Stimulated activated CD4-positive, alpha-beta T cell treated with anti-CD3 and anti-CD28 coated beads, Interleukin-1b, Interleukin-23, amount 100 ng/mL, for 24 hours (primary cell): ENCODE results near the gene EML2.
"Not testable (repeated sequence)": the region's sequence is repeated elsewhere in the genome, so short reads cannot be mapped to it uniquely, and the experiment has no call there.

Source experiments
- DNase-seq, 4 experiments: peaks; one replicate each; pipeline ENCODE4 v3.0.0-alpha.2; 2020; ENCODE audit warnings: low read depth in 4 of 4, low spot score in 1 of 4

Gene EML2

DNA sequence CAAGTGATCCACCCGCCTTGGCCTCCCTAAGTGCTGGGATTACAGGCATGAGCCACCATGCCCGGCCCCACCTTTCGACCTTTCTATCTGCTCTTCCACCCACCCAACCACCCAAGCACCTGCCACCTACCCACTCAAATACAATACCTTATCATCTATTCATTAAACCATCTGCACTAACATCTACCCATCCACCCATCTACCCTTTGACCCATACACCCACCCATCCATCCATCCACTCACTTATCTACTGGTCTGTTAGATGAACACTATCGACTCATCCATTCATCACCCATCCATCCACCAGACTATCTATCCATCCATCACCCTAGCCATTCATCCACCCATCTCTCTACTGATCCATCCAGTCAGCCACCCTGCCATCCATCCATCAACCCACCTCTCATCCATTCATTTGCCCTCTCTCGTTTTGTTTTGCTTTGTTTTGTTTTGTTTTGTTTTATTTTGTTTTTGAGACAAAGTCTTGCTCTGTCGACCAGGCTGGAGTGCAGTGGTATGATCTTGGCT lies 17.2 kb downstream of the EML2 start:
- no peak for DNase-seq

DNA sequence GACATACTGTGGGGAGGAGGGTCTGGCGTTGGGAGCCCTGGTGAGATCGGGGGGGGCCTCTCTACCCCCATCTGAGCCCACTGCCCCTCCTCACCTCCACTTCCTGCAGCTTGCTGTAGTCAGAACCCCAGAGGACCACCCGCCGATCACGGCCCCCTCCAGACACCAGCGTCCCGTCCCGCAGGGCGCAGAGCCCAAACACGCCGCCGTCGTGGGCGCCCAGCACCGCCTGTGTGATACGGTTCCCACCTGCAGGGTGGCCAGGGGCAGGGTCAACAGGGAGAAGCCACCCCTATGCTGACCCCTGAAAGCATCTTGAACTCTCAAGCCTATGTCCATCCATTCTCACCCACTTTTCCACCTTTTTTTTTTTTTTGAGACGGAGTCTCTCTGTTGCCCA lies 17.8 kb downstream of the EML2 start:
- DNase-seq: no peak

GRCh38 chr19:45616704-45617017 lies 22.5 kb downstream of the EML2 start:
- DNase-seq: no peak

DNA sequence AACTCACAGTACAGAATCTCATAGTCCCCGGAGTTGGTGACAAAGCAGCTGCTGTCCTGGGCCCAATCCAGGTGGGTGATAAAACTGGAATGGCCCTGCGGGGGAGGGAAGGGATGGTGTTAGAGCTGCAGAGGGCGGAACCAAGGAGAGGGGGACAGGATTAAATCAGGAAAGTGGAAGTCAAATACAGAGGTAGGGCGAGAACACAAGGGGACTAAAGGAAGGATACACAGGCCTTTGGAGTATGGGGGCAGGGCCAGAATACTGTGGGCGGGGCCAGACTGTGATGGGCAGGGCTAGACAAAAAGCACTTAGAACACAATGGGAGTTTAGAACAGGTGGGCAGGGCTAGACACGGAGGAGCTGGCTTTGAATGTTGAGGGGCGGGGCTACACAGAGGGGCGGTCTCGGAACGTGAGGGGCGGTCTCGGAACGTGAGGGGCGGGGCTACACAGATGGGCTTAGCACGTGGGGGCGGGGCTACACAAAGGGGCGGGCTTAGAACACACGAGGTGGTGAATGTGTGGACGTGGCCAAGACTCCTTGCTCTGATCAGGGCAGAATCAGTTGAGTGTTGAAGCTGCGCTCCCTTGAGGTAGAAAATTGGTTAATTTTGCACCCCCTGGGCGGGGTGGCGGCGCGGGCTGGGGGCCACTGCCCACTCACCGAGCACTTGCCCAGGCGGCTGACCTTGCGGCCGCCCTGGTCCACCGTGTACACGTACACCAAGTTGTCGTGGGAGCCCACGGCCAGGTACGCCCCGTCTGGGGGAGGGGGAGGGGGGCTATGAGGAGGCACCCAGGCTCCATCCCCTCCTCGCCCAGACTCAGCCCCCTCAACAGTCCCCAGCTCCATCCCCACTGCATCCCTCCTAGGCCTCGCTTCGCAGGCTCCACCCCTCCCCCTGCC lies 23.1 kb downstream of the EML2 start:
- DNase-seq: peak in 3 of 4 experiments; percentile 73 to 83 (median 78)

DNA sequence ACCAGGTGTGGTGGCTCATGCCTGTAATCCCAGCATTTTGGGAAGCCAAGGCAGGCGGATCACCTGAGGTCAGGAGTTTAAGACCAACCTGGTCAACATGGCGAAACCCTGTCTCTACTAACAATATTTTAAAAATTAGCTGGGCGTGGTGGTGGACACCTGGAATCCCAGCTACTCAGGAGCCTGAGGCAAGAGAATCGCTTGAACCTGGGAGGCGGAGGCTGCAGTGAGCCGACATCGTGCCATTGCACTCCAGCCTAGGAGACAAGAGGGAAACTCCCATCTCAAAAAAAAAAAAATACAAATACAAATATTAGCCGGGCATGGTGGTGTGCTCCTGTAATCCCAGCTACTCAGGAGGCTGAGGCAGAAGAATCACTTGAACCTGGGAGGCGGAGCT lies 24.1 kb downstream of the EML2 start:
- not testable (repeated sequence) for DNase-seq

DNA sequence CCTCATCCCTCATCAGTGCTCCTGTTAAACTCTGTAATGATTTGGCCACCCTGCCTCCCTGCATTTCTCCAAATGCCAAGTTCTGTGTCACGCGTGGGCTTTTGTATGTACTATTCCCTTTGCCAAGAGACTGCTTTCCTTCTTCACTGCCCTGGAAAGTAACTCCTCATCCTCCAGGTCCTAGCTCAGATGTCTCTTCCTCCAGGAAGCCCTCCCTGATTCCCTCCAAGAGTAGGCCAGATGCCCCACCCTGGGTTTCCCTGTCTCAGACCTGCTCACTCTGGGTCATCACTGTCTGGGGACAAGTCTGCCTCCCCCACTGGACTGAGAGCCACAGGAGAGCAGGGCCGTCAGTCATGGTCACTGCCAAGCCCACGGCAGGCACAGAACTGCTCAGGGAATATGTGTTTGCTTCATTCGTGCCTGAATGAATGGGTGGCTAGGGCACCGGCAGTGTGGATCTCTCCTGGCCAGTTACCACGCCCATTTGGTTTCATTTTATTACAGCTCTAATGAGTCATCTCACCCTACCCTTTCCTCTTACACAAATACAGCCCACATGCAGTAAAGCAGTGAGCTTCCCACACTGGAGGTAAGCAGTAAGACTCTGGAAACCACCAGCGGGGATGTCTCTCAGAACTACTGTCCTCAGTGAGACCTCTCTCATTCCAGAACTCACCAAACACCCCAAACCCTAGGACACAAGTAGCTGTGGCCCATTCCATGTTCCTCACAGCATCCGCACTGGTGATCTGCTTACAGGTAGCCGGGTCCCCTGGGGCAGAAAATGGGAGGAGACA lies 25.1 kb downstream of the EML2 start:
- peak in 1 of 4 experiments; percentile 45 for DNase-seq

DNA sequence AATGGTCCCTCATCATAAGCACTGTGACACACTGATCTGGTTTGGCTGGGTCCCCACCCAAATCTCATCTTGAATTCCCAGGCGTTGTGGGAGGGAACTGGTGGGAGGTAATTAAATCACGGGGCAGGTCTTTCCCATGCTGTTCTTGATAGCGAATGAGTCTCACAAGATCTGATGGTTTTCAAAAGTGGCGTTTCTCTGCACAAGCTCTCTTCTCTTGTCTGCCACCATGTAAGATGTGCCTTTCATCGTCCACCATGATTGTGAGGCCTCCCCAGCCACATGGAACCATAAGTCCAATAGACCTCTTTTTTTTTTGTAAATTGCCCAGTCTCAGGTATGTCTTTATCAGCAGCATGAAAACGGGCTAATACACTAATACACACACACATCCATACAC lies 30.2 kb downstream of the EML2 start:
- DNase-seq: no peak

DNA sequence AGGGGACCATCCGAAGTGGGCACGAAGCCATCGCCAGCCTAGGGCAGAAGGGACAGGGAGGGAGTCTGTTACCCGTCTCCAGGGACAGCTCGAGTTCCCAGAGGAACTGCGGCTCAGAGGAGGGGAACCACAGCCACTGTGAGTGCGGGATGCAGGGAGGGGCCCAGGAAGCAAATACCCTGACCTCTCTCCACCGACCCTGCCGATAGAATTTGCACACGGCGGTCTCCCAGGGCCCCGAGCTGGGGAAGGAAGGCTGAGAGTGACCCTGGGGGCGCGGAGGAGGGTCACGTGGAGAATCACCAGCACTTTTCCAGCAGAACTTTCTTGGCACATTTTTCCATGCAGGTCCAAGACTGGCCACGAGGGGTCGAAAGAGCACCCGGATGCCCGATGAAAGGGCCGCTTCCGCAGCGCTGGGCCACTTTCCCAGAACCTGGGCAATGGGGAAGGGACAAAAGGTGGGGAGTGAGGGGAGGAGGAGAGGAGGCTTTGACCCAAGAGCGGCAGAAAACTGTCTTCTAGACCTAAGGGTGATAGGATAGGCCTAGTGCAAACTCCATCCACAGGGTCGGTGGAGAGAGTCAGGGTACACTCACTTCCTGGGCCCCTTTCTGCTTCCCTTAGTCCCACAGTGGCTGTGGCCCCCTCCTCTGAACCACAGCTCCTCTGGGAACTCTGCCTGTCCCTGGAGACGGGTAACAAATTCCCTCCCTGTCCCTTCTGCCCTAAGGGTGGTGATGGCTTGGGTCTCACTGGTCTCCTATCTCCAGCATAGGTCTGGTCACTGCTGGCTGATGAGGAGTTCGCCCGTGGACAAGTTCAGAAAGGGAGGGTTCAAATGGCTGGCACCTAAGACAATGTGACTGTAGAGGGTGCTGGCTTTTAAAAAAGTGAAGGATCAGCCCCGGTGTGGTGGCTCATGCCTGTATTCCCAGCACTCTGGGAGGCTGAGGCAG lies 31.8 kb downstream of the EML2 start:
- peak in 1 of 4 experiments; percentile 36 for DNase-seq

- no peak for DNase-seq
Measured at GRCh38 chr19:45601524-45602374, 37.4 kb downstream of the EML2 start, which contains the start of gene GPR4. TSS of gene GPR4 (minus strand) at chr19:45602212. CDS start at chr19:45591866, 10,346 bp downstream.

GRCh38 chr19:45601115-45601514 lies 38.1 kb downstream of the EML2 start:
- no peak for DNase-seq

DNA sequence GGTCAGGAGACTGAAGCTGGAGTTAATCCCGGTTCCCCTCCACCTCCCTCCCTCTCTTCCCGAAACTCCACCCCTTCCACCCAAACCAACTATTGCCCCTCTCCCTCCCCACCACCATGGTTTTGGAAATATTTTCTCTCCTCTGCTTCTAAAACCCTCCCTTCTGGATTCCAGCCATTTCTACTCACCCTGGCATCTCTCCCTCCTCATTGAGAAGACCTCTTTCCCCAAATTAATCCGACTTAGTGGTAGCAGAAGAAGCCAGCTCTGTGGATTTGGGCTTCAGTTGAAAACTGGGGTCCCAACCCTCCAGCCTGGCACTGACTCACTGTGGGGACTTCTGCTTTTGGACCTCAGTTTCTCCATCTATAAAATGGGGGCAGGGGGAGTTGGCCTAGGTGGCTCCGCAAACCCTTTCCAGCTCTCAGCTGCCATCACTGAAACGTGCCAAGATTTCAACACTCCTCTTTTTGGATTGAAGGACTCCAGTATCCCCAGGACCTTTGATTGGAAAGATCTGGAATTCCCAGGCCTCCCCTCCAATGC lies 38.8 kb downstream of the EML2 start:
- no peak for DNase-seq

- no peak for DNase-seq
Measured at GRCh38 chr19:45599286-45599685, 39.9 kb downstream of the EML2 start.

DNA sequence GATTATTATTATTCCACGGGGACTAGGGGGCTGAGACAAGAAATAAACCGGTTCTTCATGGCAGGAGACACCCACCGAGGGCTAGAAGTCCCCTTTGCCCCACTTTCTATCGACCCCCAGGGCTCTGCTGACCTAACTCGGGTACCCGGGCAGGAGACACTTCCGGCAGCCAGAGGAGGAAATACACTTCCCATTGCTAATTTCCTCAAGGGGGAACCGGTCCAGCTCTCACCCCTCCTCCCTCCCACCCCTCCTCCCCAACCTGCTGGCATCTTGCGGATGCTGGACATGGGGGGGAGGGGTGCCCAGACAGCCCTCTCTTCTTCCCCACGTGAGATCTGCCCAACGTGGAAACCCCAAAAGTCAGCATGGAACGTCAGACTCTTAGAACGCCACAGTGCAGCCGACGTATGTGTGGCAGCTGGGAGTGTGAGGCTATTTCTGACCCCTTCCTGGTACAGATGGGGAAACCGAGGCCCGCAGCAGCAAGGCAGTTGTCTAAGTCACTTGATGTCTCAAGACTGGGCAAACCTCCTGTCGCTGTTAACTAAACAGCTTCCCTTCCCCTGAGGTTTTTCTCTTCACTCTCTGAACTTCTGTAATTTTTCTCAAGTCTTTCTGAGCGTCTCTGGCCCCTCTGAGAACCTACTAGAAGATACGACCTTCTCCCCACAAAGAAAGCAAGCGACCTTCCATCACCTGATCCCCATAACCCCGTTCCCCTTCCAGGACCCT lies 40.8 kb downstream of the EML2 start:
- DNase-seq: no peak

- no peak for DNase-seq
Measured at GRCh38 chr19:45597425-45598111, 41.6 kb downstream of the EML2 start.

GRCh38 chr19:45595814-45596213 lies 43.4 kb downstream of the EML2 start:
- DNase-seq: no peak

- no peak for DNase-seq
Measured at GRCh38 chr19:45593520-45593919, 45.7 kb downstream of the EML2 start.

- DNase-seq: no peak
Measured at GRCh38 chr19:45592366-45592765, 46.8 kb downstream of the EML2 start.

DNA sequence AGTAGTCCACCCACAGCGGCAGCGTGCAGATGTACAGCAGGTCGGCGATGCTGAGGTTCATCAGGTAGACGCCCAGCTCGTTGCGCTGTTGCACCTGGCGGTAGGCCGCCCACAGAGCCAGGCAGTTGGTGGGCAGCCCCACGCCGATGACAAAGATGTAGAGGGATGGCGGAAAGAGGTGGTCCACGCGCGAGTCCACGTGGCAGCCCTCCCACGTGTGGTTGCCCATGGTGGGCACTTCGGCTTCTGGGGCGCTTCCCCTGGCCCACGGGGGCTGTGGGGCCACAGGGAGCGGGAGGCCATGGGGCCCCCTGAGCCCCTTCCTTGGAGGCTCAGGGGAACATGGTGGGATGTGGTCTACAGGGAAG lies 47.6 kb downstream of the EML2 start:
- no peak for DNase-seq
